NCI-H2081 (cell line): ENCODE data around the gene MVK.
A peak's percentile ranks its signal among the peaks of the same experiment; 100 is the strongest.

Source experiments
- DNase-seq, 2 experiments: peaks; one replicate each; lab custom pipeline; 2025; lab: John Stamatoyannopoulos, UW

MVK gene

GRCh38 chr12:109632342-109632741, 58.7 kb downstream of the MVK start:
- DNase-seq: peak in 1 of 2 experiments; percentile 51

- DNase-seq: no peak
Measured at GRCh38 chr12:109635717-109636116, 62.1 kb downstream of the MVK start.

- DNase-seq: peak in 1 of 2 experiments; percentile 73
Measured at GRCh38 chr12:109637348-109637747, 63.8 kb downstream of the MVK start.

- DNase-seq: no peak
Measured at GRCh38 chr12:109637996-109638395, 64.4 kb downstream of the MVK start.

GRCh38 chr12:109638735-109639134, 65.1 kb downstream of the MVK start:
- DNase-seq: no peak

GRCh38 chr12:109639151-109639872, 65.7 kb downstream of the MVK start:
- no peak for DNase-seq

- DNase-seq: no peak
Measured at GRCh38 chr12:109640961-109641360, 67.4 kb downstream of the MVK start.

- no peak for DNase-seq
Measured at GRCh38 chr12:109641422-109641821, 67.8 kb downstream of the MVK start.

- DNase-seq: no peak
Measured at GRCh38 chr12:109642506-109643132, 69.0 kb downstream of the MVK start.

- no peak for DNase-seq
Measured at GRCh38 chr12:109645194-109645593, 71.6 kb downstream of the MVK start.

- no peak for DNase-seq
Measured at GRCh38 chr12:109645708-109646107, 72.1 kb downstream of the MVK start.
